GM18499 (cell line): ENCODE results near the gene CCDC50.

Experiments used
- ATAC-seq: cut with Tn5 transposase; IDR thresholded peaks from one replicate; pipeline ENCODE4 v1.9.1; 2021; ENCODE audit warnings: moderate number of reproducible peaks; ENCODE audit not compliant: insufficient read depth, unreplicated experiment

The CCDC50 gene

GRCh38 chr3:191343115-191343514 is 13.9 kb downstream of the CCDC50 start:
- no peak for ATAC-seq

DNA sequence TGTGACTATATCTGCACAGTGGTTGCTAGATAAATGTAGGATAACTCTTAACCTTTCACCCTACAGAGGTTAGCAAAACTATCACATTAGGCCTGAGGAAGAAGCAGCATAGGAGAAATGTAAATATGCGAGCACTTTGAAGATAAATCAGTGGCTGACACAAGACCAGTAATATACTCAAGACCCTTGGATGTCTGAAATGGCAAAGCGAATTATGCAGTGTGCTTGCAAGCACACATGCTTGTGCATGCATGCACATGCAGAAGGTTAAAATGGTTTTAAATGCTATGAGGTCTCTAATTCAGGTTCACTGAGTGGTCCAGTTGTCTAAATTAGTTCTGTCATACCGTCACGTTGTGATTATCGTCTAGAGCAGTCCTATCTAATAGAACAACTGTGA is 14.7 kb downstream of the CCDC50 start:
- ATAC-seq: no peak

- no peak for ATAC-seq
These were observed 16.1 kb downstream of the CCDC50 start for GRCh38 chr3:191345334-191345733.

DNA sequence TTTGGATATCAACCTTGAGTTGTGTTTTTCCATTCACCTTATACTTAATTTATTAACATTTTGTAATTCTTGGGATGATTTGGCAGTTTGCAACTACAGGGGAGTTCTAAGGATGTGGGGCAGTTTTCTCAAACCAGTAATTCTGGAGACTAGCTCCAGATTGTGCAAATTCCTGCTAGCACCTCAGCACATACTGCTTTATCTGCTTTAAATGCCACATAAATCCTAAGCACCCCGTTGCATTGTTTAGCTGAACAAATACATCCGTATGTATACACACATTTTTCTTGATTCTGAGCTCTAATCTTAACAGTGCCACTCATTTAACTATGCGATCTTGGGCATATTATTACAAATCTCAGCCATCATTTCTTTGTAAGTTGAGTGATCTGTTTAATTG is 18.0 kb downstream of the CCDC50 start:
- no peak for ATAC-seq

DNA sequence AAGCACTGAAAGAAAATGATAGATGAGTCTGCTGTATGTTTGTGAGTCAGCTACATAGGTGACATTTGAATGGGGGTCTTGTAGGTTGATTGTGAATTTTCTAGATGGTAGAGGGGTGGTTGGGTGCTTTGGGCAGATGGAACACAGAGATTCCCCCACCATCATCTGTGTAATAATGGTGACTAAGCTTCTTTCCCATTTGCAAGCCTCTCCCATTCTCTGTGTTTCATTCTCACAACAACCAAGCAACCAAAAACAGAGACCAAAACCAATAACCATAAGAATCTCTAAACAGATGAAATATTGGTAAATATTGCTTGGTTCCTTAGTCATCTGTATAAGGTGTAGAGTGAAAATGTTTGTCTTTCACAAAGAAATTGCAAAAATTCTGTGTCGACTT is 18.9 kb downstream of the CCDC50 start:
- ATAC-seq: no peak

DNA sequence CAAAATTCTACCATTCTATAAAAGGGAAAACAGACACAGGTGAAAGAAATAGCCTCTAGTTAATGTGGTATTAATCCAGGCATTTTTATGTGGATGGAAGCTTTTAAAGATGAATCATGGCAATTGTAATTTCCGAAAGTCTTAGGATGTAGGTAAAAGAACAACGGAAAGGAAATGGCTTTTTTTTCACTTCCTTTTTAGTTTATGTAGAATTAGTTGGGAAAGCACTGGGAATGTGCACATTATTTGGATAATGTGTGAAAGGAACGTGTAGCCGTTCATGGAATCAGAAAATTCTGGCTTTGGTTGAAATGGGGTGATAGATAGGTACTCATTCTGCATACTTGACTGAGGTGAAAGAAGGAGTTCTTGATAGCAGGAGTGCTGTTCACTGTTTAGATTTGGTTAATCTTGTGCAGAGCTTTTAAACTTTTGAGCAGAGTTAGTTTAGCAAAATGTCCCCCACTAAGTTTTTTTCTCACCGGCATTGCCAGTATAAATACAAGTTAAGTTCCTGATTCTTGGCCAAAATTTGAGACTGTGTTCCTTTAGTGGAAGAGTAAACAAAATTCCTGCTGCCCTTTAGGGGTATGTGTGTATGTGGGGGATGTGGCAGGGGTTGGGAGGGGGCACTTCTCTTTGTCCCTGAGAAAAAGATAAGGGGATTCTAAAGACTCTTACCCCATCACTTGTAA is 21.3 kb downstream of the CCDC50 start:
- ATAC-seq: no peak

DNA sequence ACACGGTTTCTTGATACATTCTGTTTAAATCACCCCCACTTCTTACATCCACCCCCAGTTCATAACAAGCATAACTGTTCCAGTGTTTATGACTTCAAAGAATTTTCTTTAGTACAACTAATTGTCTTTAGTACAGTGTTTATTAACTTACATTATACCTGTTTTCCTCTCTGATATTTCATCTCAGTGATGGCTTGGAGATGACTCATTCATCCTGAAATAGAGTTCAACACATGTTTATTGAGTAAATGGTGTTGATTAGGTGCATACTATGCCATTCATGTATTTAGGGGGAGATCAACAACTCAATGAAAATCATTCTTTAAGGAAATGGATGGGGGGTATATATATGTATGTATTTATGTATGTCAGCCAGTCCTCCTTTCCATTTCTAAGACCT is 22.8 kb downstream of the CCDC50 start:
- ATAC-seq: no peak

GRCh38 chr3:191353022-191353777 is 24.0 kb downstream of the CCDC50 start:
- no peak for ATAC-seq

DNA sequence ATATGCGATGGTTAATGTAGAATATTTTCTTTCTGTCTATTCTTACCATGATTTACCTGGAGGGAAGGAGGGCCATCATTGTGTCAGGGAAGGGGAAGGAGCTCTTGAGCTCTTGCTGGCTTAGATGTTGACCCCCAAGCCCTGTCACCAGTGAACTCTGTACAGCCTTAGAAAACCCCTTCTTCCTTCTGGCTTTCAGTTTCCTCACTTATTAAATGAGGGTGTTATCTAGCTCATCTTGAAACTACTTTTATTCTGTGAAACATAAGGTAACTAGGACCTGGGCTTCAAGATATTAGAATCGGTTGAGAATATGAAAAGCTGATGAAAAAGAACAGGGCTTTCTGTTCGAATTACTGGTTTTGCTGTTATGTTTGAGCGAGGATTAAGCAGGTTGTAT is 26.2 kb downstream of the CCDC50 start:
- peak; percentile 78 for ATAC-seq

DNA sequence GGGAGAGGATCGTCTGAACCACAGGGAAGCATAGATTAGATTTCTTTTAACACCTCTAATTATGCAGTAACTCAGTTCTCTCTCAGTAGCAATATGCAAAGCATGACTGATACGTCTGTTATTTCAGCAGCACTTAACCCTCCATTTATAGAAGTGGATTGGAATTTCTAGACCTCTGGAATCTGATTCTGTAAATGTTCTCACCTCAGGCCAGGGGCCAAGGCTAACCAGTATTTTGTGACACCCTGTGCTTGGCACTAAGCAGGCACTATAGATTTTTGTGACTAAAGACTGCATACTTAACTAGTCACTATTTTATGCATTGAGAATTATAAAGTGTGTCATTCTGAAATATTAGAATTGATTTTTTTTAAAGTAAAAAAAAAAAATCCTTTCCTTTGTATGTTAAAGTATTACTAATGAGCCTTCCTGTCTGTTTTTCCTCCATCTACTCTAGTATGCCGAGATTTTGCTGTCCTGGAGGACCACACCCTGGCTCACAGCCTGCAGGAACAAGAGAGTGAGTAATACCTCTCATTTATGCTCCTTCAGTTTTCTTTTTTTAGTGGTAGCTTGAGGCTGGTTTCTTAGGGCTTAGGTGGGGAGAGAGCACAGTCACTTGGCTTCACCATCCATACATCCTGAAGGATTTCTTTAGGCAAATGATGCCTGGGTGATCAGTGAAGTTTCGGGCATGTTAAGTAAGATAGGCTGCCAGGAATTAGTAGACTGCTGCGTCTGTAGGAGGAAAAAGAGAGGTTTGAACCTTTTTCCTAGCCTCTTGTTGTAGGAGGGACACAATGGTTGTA is 27.6 kb downstream of the CCDC50 start:
- no peak for ATAC-seq

DNA sequence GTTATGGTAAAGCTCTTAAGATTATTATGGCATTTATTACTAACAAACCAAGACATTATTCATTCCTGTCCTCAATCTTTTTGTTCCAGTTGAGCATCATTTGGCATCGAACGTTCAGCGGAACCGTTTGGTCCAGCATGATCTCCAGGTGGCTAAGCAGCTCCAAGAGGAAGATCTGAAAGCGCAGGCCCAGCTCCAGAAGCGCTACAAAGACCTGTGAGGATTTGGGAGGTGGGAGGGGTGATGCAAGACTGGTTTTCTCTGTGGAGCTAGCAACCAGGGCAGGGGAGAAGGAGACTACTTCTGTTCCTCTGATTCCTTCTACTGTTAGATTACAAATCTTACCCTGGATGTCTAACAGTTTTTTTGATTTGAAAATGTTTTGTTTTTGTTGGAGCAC is 28.7 kb downstream of the CCDC50 start:
- no peak for ATAC-seq

DNA sequence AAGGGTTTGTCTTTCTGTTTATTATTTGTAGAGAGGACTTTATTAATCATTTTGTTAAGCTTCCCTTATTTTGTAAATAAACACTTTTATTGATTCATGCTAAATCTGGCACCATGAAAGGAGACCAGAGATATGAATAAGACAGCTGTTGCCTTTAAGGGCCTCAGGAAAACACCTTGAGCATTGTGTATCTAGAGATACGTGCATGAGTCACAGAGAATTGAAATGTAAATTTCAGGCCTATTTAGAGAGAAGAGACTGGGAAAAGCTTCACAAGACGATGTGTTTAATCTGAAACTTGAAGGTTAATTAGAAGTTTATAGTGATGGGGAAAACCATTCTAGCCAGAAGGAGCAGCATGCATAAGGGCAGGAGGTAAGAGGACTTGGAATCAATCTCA is 29.7 kb downstream of the CCDC50 start:
- no peak for ATAC-seq

GRCh38 chr3:191360620-191361019 is 31.4 kb downstream of the CCDC50 start:
- ATAC-seq: no peak

- no peak for ATAC-seq
These were observed 32.3 kb downstream of the CCDC50 start for GRCh38 chr3:191361456-191361855.

DNA sequence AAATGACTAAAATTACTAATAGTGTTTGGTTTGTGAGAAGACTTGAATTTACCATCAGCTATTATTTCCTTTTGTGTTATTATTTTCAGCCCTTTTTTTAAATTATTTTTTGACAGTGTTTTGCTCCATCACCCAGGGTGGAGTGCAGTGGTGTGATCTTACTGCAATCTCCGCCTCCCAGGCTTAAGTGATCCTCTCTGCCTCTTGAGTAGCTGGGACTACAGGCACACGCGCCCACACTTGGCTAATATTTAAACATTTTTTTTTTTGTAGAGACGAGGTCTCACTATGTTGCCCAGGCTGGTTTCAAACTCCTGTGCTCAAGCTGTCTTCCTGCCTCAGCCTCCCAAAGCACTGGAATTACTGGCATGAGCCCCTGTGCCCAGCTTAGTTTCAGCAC is 32.8 kb downstream of the CCDC50 start:
- no peak for ATAC-seq

DNA sequence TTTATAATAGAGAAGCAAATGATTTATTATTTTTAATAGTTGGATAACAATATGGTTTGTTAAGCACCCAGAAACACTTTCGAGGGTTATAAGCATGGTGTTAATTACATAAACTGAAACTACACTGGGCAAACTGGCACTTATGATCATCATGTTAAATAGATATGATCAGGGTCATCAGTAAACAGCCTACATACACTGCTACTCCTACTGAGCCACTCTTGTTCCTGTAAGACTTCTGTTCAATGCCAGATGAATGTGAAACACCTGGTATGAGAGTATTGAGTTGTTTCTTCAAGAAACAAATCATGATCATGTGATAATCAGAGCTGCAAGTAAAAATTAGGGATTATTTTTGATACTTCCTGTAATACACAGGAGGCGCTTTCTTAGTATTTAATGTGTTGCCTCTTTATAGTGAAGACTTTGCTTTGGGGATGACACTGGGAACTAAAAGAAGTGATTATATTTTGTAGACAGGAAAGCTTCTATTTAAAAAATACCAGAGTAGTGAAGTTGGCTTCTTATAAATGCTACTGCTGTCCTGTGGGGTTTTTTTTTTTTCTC is 33.4 kb downstream of the CCDC50 start:
- ATAC-seq: no peak

GRCh38 chr3:191363221-191363620 is 34.0 kb downstream of the CCDC50 start:
- no peak for ATAC-seq

DNA sequence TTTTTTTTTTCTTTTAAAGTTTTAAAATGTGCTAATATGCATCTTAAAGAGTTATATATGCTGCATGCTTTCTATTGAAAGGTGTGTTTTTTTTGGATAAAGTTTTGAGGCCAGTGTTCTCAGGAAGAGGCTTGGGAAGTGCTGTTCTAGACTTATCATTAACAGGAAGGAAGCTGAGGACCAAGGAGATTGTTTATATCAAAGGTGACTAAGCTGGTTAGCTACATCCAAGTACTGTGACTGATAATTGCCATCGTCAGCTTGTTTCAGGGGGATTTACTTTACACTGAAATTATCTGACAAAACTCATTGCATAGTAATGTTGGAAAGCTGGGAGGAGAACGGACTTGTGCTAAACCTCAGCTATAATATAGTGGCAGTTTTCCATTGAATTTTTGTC is 37.5 kb downstream of the CCDC50 start:
- ATAC-seq: no peak

- no peak for ATAC-seq
These were observed 39.8 kb downstream of the CCDC50 start for GRCh38 chr3:191368755-191369615.

GRCh38 chr3:191369616-191370010 is 40.4 kb downstream of the CCDC50 start:
- no peak for ATAC-seq
